T-cell (primary cell): ENCODE measurements around the gene STXBP6. TPM values are rescaled to one million over a fixed set of nuclear protein-coding genes. Genes with fewer than 3 reads are reported as not detected.

Experiments
- ATAC-seq, 4 experiments: fragments of 200-7000 bp in 3 of 4; fragments of 150-1000 bp in 1 of 4; cut with Tn5 transposase; replicated peaks in 1 of 4; 1 replicate in 3 of 4; 2 replicates in 1 of 4; pipeline ENCODE4 v1.10.0; 2021; ENCODE audit warnings: moderate library complexity in 3 of 4, mild to moderate bottlenecking in 2 of 4, moderate number of reproducible peaks in 1 of 4
- CTCF ChIA-PET, 2 donors: fragments of 300-600 bp; sonication (Branson Sonifier 250); formaldehyde crosslinking; loops; one replicate each; lab custom pipeline; 2022; ENCODE audit warnings: antibody characterized with exemption in 2 of 2; lab: Charles Lee
- POLR2A ChIA-PET, 2 donors: fragments of 300-600 bp; sonication (Branson Sonifier 250); formaldehyde crosslinking; loops; one replicate each; lab custom pipeline; 2022; ENCODE audit warnings: antibody characterized with exemption in 2 of 2; lab: Charles Lee
- DNase-seq, 35 experiments: peaks; one replicate each; pipeline versions ENCODE4 v3.0.0 to v3.0.0-alpha.2; 2013 to 2023
- H3K27ac ChIP-seq: one replicate; pipeline ENCODE4 v1.5.1; 2013; ENCODE audit warnings: low read length
- H3K27me3 ChIP-seq, 2 experiments: replicated peaks in 1 of 2; 1 replicate in 1 of 2; 2 replicates in 1 of 2; pipeline versions ENCODE4 v1.6.1 to v1.7.0; 2013; ENCODE audit warnings: low read length in 1 of 2, mixed read lengths in 1 of 2; ENCODE audit not compliant: control insufficient read depth in 2 of 2, insufficient read depth in 2 of 2; ENCODE audit errors: extremely low read depth in 1 of 2
- H3K36me3 ChIP-seq, 2 donors: 1 replicate in 1 of 2; 2 replicates in 1 of 2; pipeline versions ENCODE4 v1.6.1 to v1.7.0; 2013; ENCODE audit warnings: low read length in 1 of 2; ENCODE audit not compliant: control insufficient read depth in 2 of 2, insufficient read depth in 1 of 2; ENCODE audit errors: extremely low read depth in 1 of 2
- H3K4me1 ChIP-seq, 2 experiments: 1 replicate in 1 of 2; 2 replicates in 1 of 2; pipeline versions ENCODE4 v1.6.1 to v1.7.0; 2013; ENCODE audit warnings: low read length in 2 of 2, mixed read lengths in 1 of 2; ENCODE audit not compliant: insufficient read depth in 2 of 2, control insufficient read depth in 1 of 2; ENCODE audit errors: extremely low read depth in 1 of 2
- H3K4me3 ChIP-seq, 2 donors: 1 replicate in 1 of 2; 2 replicates in 1 of 2; pipeline versions ENCODE4 v1.5.1 to v1.7.0; 2013; ENCODE audit warnings: mild to moderate bottlenecking in 2 of 2, low read length in 1 of 2, moderate library complexity in 1 of 2; ENCODE audit not compliant: control insufficient read depth in 1 of 2; ENCODE audit errors: extremely low read depth in 1 of 2
- H3K9me3 ChIP-seq: 2 replicates; pipeline ENCODE4 v1.7.0; 2013
- H3K27ac Mint-ChIP-seq, 2 donors: one replicate each; pipeline ENCODE4 v1.8.0; 2020 to 2021; ENCODE audit warnings: mild to moderate bottlenecking in 2 of 2, mixed read lengths in 2 of 2
- H3K27me3 Mint-ChIP-seq, 2 donors: one replicate each; pipeline ENCODE4 v1.8.0; 2021 to 2022; ENCODE audit warnings: mixed read lengths in 2 of 2
- H3K36me3 Mint-ChIP-seq: one replicate; pipeline ENCODE4 v1.8.0; 2021; ENCODE audit warnings: mixed read lengths
- H3K4me1 Mint-ChIP-seq, 3 donors: one replicate each; pipeline ENCODE4 v1.8.0; 2020 to 2022; ENCODE audit warnings: mixed read lengths in 3 of 3, mild to moderate bottlenecking in 1 of 3
- H3K4me3 Mint-ChIP-seq, 3 donors: one replicate each; pipeline ENCODE4 v1.8.0; 2020 to 2022; ENCODE audit warnings: mild to moderate bottlenecking in 3 of 3, mixed read lengths in 3 of 3, moderate library complexity in 3 of 3
- H3K9me3 Mint-ChIP-seq, 3 donors: one replicate each; pipeline ENCODE4 v1.8.0; 2020 to 2022; ENCODE audit warnings: mixed read lengths in 3 of 3
- WGBS: methylation state at CpG from one replicate; pipeline ENCODE4 v1.1.5; 2013; ENCODE audit warnings: missing lambda C conversion rate; ENCODE audit not compliant: insufficient coverage; 5-methylcytosine and 5-hydroxymethylcytosine counted together
- total RNA-seq, 35 experiments: library from RNA in 6 of 35; stranded (reverse) in 6 of 35; fragments of 120-200 nt in 1 of 35; gene quantifications; one replicate each; pipeline versions ENCODE4 v1.2.1 to v1.2.4 and lab custom pipeline; 2013 to 2026

STXBP6 gene
- total RNA-seq, 5 donors from 2014 or later (not counting 1 experiment from before 2014, with no cell fraction given) = 0.25 TPM; not detected in 4

DNA sequence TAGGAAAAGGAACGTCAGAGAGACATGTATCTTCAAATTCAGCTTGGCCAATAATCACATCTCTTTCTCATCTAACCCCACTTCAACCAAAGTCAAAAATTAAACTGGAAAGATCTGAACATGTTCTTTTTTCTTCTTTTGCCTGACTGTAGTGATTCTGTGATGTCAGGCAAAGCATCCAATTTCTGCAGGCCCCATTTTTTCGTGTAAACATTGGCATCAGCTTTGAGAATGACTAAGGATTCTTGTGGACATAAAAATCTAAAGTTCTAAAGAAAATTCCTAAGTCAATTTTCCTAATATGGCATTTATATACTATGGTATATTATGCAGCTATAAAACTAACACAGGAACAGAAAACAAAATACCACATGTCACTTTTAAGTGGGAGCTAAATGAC lies 89.1 kb downstream of the STXBP6 start:
- Histone ChIP-seq H3K4me1 (no peaks in the 10 kb centered on the region), H3K36me3 (no peaks in the 10 kb centered on the region), H3K27me3 (peaks cover 0 to 1% of the 10 kb centered on the region in 2 experiments), H3K27ac (no peak overlapping the region), H3K9me3 (no peaks in the 10 kb centered on the region), H3K4me3 (no peak overlapping the region)
- ATAC-seq = no peak
- no peaks in the 10 kb centered on the region for H3K4me1 Mint-ChIP-seq
- CTCF ChIA-PET = no interaction called here
- H3K27ac Mint-ChIP-seq = no peak overlapping the region
- H3K4me3 Mint-ChIP-seq = no peak overlapping the region
- H3K36me3 Mint-ChIP-seq = no peaks in the 10 kb centered on the region
- no CpG with 5 or more reads among the region's 2 CpGs for WGBS
- POLR2A ChIA-PET = no interaction called here
- H3K27me3 Mint-ChIP-seq = peaks cover 4 to 14% of the 10 kb centered on the region in 2 donors
- DNase-seq = no peak
- H3K9me3 Mint-ChIP-seq = no peaks in the 10 kb centered on the region

DNA sequence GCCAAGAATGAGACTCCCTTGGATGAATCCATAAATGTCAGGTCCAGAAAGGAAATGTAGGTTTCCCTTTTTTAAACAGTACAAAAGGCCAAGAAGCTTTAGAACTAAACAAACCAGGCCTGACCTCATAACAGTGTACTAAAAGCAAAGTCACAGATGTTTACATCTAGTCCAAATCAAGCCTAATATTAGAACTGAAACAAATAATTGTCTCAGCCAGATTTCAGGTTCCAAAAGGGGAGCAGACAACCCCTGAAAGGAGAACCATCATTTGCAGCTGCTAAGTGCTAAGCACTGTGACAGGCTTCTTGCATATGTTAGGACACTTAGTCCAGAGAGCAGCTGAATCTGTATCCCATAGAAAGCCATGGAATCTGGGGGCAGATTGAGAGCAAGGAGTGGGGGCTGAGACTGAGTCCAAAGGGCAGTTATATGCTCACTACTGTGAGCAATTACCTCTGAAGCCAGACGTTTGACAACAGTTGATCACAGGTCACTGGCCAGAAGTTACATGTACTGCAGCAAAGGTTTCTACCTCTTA lies 90.1 kb downstream of the STXBP6 start:
- 75% methylated on average over 1 of the region's 1 CpG for WGBS
- no peaks in the 10 kb centered on the region for H3K4me1 Mint-ChIP-seq
- no peak for ATAC-seq
- Histone ChIP-seq H3K36me3 (no peaks in the 10 kb centered on the region), H3K4me3 (no peak overlapping the region), H3K4me1 (no peaks in the 10 kb centered on the region), H3K9me3 (no peaks in the 10 kb centered on the region), H3K27me3 (peaks cover 0 to 3% of the 10 kb centered on the region in 2 experiments), H3K27ac (no peak overlapping the region)
- DNase-seq = no peak
- ChIA-PET CTCF (no interaction called here), POLR2A (no interaction called here)
- H3K9me3 Mint-ChIP-seq = peaks cover 0 to 3% (median 0%) of the 10 kb centered on the region in 3 donors
- no peaks in the 10 kb centered on the region for H3K36me3 Mint-ChIP-seq
- no peak overlapping the region for H3K4me3 Mint-ChIP-seq
- H3K27me3 Mint-ChIP-seq = peaks cover 10 to 20% of the 10 kb centered on the region in 2 donors
- H3K27ac Mint-ChIP-seq = no peak overlapping the region

DNA sequence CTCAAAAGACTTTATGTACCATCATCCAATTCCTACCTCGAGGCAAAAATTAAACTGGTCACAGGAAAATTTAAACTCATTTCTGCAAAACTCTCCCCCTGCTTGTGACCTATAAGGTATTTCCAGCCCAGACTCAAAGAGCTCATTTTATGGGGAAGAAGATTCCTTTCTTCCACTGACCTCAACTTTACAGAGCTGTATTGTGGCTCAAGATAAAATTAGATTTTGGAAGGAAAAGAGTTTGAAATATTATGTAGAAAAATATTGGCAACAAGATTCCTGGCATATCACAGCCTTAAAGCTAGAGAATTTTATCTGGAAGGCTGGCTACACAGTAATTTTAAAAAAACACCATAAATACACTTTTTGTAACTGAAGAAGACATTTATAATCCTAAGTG lies 91.7 kb downstream of the STXBP6 start:
- Histone ChIP-seq H3K4me3 (no peak overlapping the region), H3K36me3 (no peaks in the 10 kb centered on the region), H3K9me3 (no peaks in the 10 kb centered on the region), H3K27ac (no peak overlapping the region), H3K27me3 (peaks cover 0 to 3% of the 10 kb centered on the region in 2 experiments), H3K4me1 (no peaks in the 10 kb centered on the region)
- ChIA-PET POLR2A (no interaction called here), CTCF (no interaction called here)
- Mint-ChIP-seq H3K36me3 (no peaks in the 10 kb centered on the region), H3K4me1 (no peaks in the 10 kb centered on the region), H3K9me3 (peaks cover 0 to 3% (median 0%) of the 10 kb centered on the region in 3 donors), H3K27me3 (peaks cover 10 to 32% of the 10 kb centered on the region in 2 donors), H3K4me3 (no peak overlapping the region), H3K27ac (no peak overlapping the region)
- no peak for ATAC-seq
- no peak for DNase-seq
- no CpG with 5 or more reads among the region's 1 CpG for WGBS

DNA sequence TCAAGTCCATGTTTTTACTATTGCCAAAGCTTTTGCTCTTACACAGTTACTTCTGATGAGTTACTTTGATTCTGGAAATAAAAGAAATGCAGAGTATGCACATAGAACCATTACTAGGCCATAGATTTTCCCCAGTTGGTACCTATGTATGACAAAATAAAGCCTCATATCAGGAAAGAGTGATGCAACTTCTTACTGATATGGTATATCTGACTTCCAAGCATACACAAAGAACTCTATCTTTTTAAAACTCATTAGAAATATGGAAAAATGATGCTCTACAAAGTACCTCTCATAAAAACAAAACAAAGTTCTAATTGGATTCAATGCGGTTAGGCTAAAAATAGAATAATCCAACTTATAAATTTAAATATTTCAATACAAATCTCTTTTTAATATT lies 92.1 kb downstream of the STXBP6 start:
- no peak for DNase-seq
- WGBS = no CpG with 5 or more reads among the region's 1 CpG
- H3K27ac ChIP-seq = no peak overlapping the region
- no peaks in the 10 kb centered on the region for H3K36me3 ChIP-seq
- ATAC-seq = no peak
- Mint-ChIP-seq H3K27ac (no peak overlapping the region), H3K36me3 (no peaks in the 10 kb centered on the region), H3K4me3 (no peak overlapping the region), H3K4me1 (no peaks in the 10 kb centered on the region), H3K9me3 (peaks cover 0 to 3% (median 0%) of the 10 kb centered on the region in 3 donors), H3K27me3 (peaks cover 10 to 35% of the 10 kb centered on the region in 2 donors)
- H3K27me3 ChIP-seq = peaks cover 0 to 3% of the 10 kb centered on the region in 2 experiments
- ChIA-PET POLR2A (no interaction called here), CTCF (no interaction called here)
- no peak overlapping the region for H3K4me3 ChIP-seq
- H3K9me3 ChIP-seq = no peaks in the 10 kb centered on the region
- no peaks in the 10 kb centered on the region for H3K4me1 ChIP-seq

DNA sequence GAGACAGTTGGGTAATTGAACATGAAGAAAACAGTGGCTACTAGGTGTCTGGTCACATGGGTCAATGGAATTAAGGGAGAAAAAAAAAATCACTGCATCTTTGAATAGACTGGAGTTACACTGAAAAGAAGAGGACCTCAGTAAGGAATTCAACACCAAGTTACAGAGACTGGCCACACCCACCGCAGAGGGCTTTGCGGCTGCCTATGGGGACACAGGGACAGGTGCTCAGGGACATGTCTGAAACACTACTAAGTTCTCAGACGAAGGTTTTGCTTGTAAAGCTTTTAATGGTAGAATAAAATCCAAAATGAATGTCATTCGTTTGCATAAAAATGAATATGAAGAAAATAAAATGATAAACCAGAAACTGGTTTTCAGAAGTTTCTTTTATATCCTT lies 93.8 kb downstream of the STXBP6 start:
- ChIA-PET POLR2A (no interaction called here), CTCF (no interaction called here)
- Histone ChIP-seq H3K4me3 (no peak overlapping the region), H3K27ac (no peak overlapping the region), H3K36me3 (no peaks in the 10 kb centered on the region), H3K27me3 (peaks cover 0 to 3% of the 10 kb centered on the region in 2 experiments), H3K4me1 (no peaks in the 10 kb centered on the region), H3K9me3 (no peaks in the 10 kb centered on the region)
- DNase-seq (no peak), ATAC-seq (no peak)
- H3K4me3 Mint-ChIP-seq = no peak overlapping the region
- peaks cover 9 to 35% of the 10 kb centered on the region in 2 donors for H3K27me3 Mint-ChIP-seq
- H3K9me3 Mint-ChIP-seq = peaks cover 0 to 3% (median 0%) of the 10 kb centered on the region in 3 donors
- no peaks in the 10 kb centered on the region for H3K4me1 Mint-ChIP-seq
- no peaks in the 10 kb centered on the region for H3K36me3 Mint-ChIP-seq
- H3K27ac Mint-ChIP-seq = no peak overlapping the region
- 100% methylated on average over 3 of the region's 4 CpGs for WGBS

DNA sequence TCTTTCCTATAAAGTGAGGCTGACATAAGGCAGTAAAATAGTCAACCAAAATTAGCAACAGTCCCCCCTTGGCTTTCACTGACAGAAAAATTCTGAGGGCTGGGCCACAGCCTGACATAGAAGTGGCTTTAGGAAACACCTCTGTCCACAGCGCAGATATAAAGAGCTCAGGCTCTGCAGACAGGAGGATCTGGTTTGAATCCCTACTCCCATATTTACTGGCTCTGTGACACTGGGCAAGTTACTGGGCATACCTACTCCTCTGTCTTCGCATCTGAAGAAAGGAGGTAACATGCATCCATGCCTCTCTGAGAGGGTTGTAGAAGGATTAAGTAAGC lies 95.3 kb downstream of the STXBP6 start:
- Mint-ChIP-seq H3K27ac (no peak overlapping the region), H3K27me3 (peaks cover 9 to 35% of the 10 kb centered on the region in 2 donors), H3K4me1 (no peaks in the 10 kb centered on the region), H3K4me3 (no peak overlapping the region), H3K36me3 (no peaks in the 10 kb centered on the region), H3K9me3 (peaks cover 0 to 3% (median 0%) of the 10 kb centered on the region in 3 donors)
- Histone ChIP-seq H3K9me3 (no peaks in the 10 kb centered on the region), H3K4me1 (no peaks in the 10 kb centered on the region), H3K4me3 (no peak overlapping the region), H3K36me3 (no peaks in the 10 kb centered on the region), H3K27me3 (peaks cover 0 to 3% of the 10 kb centered on the region in 2 experiments), H3K27ac (no peak overlapping the region)
- DNase-seq (no peak), ATAC-seq (no peak)
- ChIA-PET CTCF (no interaction called here), POLR2A (no interaction called here)
- 88% methylated on average over 1 of the region's 2 CpGs for WGBS
